Left lung (tissue), 10 donors: ENCODE results near the gene SUCLG2. TPM values are rescaled to one million over a fixed set of nuclear protein-coding genes. Genes with fewer than 3 reads are reported as not detected.

Experiments used
- ATAC-seq: fragments of 200-7000 bp; cut with Tn5 transposase; one replicate; pipeline ENCODE4 v1.9.1; 2020; ENCODE audit warnings: moderate library complexity
- DNase-seq, 4 donors: peaks; one replicate each; pipeline ENCODE4 v3.0.0-alpha.2; 2013 to 2020
- H3K27ac ChIP-seq, 2 donors: fragments of 200-600 bp; sonication (generic) in 1 of 2; one replicate each; pipeline versions ENCODE4 v1.5.0 to v1.8.0; 2020 to 2021
- H3K27me3 ChIP-seq, 2 donors: fragments of 200-600 bp; sonication (generic) in 1 of 2; one replicate each; pipeline versions ENCODE4 v1.5.0 to v1.8.0; 2020 to 2021
- H3K36me3 ChIP-seq, 2 donors: fragments of 200-600 bp; sonication (generic) in 1 of 2; one replicate each; pipeline versions ENCODE4 v1.5.0 to v1.8.0; 2020 to 2021
- H3K4me1 ChIP-seq, 2 donors: fragments of 200-600 bp; one replicate each; pipeline ENCODE4 v1.8.0; 2021
- H3K4me3 ChIP-seq, 2 donors: fragments of 200-600 bp; sonication (generic) in 1 of 2; one replicate each; pipeline versions ENCODE4 v1.5.0 to v1.8.0; 2020 to 2021; ENCODE audit warnings: mild to moderate bottlenecking in 1 of 2
- H3K9me3 ChIP-seq, 2 donors: fragments of 200-600 bp; sonication (generic) in 1 of 2; one replicate each; pipeline versions ENCODE4 v1.5.0 to v1.8.0; 2020 to 2021
- intact Hi-C, 2 donors: fragments of 100-400 bp; cut with DNase I; formaldehyde crosslinking; loops; one replicate each; pipeline versions ENCODE4 v1.11.2 to v1.14.2; 2022
- polyA plus RNA-seq, 6 donors: library from polyadenylated mRNA; unstranded; fragments of 120-200 nt; gene quantifications; one replicate each; pipeline ENCODE4 v1.2.1, GENCODE V29; 2013; ENCODE audit not compliant: insufficient read length in 6 of 6
- total RNA-seq, 2 donors: library from RNA; stranded (reverse); fragmentation: NEBNext Ultra II Directional; extraction: Animal tissue kit (Norgen Biotek cat#: 25700); gene quantifications; one replicate each; pipeline ENCODE4 v1.2.1, GENCODE V29; 2021
- TF ChIP-seq, protein P1 (sequence below), 2 donors: fragments of 200-600 bp; sonication (generic) in 1 of 2; IDR thresholded peaks; one replicate each; pipeline versions ENCODE4 v1.5.0 to v1.8.0; 2021; ENCODE audit warnings: antibody characterized with exemption in 2 of 2
- donor health status: DM: no; HTN: yes; CAD: no.
- donor health status: DM: no; HTN: no; CAD: no.

SUCLG2 gene
- total and polyA plus RNA-seq, 8 donors: 52.7 to 74.1 (median 60.0) TPM

DNA sequence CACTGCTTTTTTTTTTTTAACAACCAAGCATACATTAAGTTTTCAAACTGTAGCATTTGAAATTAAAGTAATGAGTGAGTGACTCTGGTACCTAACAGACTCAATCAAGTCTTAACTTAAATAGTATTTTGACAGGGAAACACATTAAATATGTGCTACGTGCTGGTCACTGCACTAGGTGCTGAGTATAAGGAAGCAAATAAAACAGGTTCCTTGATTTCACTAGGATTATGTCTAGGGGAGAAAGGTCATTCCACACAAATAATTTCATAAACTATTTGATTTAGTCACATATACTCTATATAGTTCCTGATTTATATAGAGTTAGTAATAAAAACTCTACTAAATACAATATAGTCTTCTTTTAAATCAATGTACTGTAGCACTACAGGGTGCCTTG lies 89.4 kb downstream of the SUCLG2 start:
- Histone ChIP-seq H3K4me1 (no peaks in the 10 kb centered on the region), H3K27me3 (no peaks in the 10 kb centered on the region), H3K9me3 (no peaks in the 10 kb centered on the region), H3K27ac (no peak overlapping the region), H3K36me3 (no peaks in the 10 kb centered on the region), H3K4me3 (no peak overlapping the region)
- no peak for ATAC-seq
- TF ChIP-seq, protein P1, sequence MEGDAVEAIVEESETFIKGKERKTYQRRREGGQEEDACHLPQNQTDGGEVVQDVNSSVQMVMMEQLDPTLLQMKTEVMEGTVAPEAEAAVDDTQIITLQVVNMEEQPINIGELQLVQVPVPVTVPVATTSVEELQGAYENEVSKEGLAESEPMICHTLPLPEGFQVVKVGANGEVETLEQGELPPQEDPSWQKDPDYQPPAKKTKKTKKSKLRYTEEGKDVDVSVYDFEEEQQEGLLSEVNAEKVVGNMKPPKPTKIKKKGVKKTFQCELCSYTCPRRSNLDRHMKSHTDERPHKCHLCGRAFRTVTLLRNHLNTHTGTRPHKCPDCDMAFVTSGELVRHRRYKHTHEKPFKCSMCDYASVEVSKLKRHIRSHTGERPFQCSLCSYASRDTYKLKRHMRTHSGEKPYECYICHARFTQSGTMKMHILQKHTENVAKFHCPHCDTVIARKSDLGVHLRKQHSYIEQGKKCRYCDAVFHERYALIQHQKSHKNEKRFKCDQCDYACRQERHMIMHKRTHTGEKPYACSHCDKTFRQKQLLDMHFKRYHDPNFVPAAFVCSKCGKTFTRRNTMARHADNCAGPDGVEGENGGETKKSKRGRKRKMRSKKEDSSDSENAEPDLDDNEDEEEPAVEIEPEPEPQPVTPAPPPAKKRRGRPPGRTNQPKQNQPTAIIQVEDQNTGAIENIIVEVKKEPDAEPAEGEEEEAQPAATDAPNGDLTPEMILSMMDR (IDR thresholded peaks at IDR 0.05): no peak
- DNase-seq: no peak
- intact Hi-C loops: no loop called here

GRCh38 chr3:67564008-67564407 lies 90.4 kb downstream of the SUCLG2 start:
- intact Hi-C loops: no loop called here

DNA sequence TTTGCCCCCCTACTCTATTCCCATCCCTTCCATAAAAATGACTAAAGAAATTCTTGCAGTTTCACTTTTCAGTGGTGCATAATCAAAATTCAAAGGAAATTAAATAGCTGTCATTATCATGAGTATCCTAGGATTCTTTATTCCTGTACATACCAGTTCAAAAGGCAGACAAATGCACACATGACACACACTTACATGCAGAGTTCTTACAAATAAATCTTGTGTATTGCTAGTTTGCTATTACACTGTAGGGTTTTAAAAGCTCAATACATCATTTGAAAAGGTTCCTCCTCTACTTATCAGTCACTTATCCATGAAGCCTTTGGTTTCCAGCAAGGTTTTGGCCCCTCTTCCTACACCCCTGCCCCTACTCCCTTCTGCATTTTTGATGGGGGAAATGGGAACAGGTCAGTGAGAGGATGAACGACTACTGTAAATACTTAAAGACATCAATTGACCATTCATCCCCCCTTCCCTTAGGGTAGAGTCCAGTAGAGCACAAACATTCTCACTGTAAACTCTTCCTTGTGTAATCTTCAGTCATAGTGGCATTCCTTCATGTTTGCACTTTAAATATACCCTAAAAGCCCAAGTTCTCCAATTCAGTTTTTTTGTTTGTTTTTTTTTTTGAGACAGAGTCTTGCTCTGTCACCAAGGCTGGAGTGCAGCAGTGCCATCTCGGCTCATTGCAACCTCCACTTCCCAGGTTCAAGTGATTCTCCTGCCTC lies 92.6 kb downstream of the SUCLG2 start:
- Histone ChIP-seq H3K27ac (no peak overlapping the region), H3K36me3 (peaks cover 0 to 3% of the 10 kb centered on the region in 2 donors), H3K4me1 (peaks cover 4 to 6% of the 10 kb centered on the region in 2 donors), H3K9me3 (no peaks in the 10 kb centered on the region), H3K4me3 (no peak overlapping the region), H3K27me3 (no peaks in the 10 kb centered on the region)
- intact Hi-C loops: no loop called here
- TF ChIP-seq, protein P1 (IDR thresholded peaks at IDR 0.05): no peak
- ATAC-seq (no peak), DNase-seq (no peak)

More at GRCh38 chr3:67564008-67564407, 90.4 kb downstream of the SUCLG2 start:
- Histone ChIP-seq H3K27me3 (no peaks in the 10 kb centered on the region), H3K36me3 (no peaks in the 10 kb centered on the region), H3K4me1 (no peaks in the 10 kb centered on the region), H3K4me3 (no peak overlapping the region), H3K27ac (no peak overlapping the region), H3K9me3 (no peaks in the 10 kb centered on the region)
- no peak for ATAC-seq
- TF ChIP-seq, protein P1 (IDR thresholded peaks at IDR 0.05): no peak
- DNase-seq: no peak

DNA sequence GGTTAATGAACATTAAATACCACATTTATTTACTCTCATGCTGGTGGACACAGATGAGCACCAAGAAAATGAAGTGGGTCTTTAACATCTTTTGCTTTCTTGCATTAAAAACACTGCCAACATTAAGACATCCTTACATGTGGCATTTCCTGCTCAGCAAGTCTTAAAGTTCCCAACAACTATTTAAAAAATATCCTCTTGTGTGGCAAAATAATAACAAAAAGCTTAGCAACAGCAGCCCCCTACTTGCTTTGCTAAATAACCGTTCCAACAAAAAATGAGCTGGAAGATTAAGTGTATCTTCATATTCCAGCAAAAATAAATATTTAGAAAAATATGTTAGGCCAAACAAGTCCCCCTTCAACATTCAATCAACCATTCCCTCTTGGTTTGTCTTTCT lies 93.1 kb downstream of the SUCLG2 start:
- TF ChIP-seq, protein P1 (IDR thresholded peaks at IDR 0.05): no peak
- ATAC-seq: no peak
- Histone ChIP-seq H3K4me3 (no peak overlapping the region), H3K36me3 (peaks cover 0 to 3% of the 10 kb centered on the region in 2 donors), H3K4me1 (peaks cover 4 to 6% of the 10 kb centered on the region in 2 donors), H3K27ac (no peak overlapping the region), H3K27me3 (no peaks in the 10 kb centered on the region), H3K9me3 (no peaks in the 10 kb centered on the region)
- intact Hi-C loops: no loop called here
- peak in 1 of 4 donors; percentile 23 for DNase-seq

DNA sequence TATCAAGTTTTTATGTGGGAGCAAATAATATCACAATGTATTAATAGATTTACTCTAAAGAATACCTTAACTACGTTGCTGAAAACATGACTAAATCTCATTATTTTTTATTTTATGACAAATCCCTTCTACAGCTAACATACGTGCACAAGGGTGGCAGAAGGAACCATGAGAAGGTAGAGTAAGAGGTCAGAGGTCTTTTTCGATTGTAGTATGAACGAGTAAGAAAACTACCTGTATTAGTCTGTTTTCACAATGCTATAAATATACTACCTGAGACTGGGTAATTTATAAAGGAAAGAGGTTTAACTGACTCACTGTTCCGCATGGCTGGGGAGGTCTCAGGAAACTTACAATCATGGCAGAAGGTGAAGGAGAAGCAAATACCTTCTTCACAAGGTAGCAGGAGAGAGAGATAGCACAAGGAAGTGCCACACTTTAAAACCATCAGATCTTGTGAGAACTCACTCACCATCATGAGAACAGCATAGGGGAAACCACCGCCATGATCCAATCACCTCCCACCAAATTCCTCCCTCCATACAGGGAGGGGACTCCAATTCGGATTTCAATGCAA lies 95.3 kb downstream of the SUCLG2 start:
- intact Hi-C loops: no loop called here
- Histone ChIP-seq H3K4me1 (peaks cover 4 to 6% of the 10 kb centered on the region in 2 donors), H3K36me3 (peaks cover 0 to 3% of the 10 kb centered on the region in 2 donors), H3K4me3 (no peak overlapping the region), H3K9me3 (no peaks in the 10 kb centered on the region), H3K27ac (no peak overlapping the region), H3K27me3 (no peaks in the 10 kb centered on the region)
- TF ChIP-seq, protein P1 (IDR thresholded peaks at IDR 0.05): no peak
- DNase-seq (no peak), ATAC-seq (no peak)
